Progenitor cell of endocrine pancreas (in vitro differentiated cells): ENCODE measurements around the gene DEAF1. TPM values are rescaled to one million over a fixed set of nuclear protein-coding genes. Genes with fewer than 3 reads are reported as not detected.
A peak's percentile ranks its signal among the peaks of the same experiment; 100 is the strongest.

Experiments
- DNase-seq: peaks from one replicate; pipeline ENCODE4 v3.0.0; 2021; ENCODE audit warnings: low spot score; ENCODE audit not compliant: unreplicated experiment
- H3K27ac Mint-ChIP-seq: 2 replicates; pipeline ENCODE4 v1.8.0; 2021; ENCODE audit warnings: mild to moderate bottlenecking, moderate library complexity, mixed read lengths
- H3K27me3 Mint-ChIP-seq: 2 replicates; pipeline ENCODE4 v1.8.0; 2021; ENCODE audit warnings: mixed read lengths
- H3K36me3 Mint-ChIP-seq: 2 replicates; pipeline ENCODE4 v1.8.0; 2022; ENCODE audit warnings: mixed read lengths; ENCODE audit not compliant: insufficient read depth
- H3K4me1 Mint-ChIP-seq: 2 replicates; pipeline ENCODE4 v1.8.0; 2021; ENCODE audit warnings: low read depth, mixed read lengths
- H3K4me3 Mint-ChIP-seq: 2 replicates; pipeline ENCODE4 v1.8.0; 2021; ENCODE audit warnings: low read depth, mild to moderate bottlenecking, moderate library complexity, mixed read lengths
- H3K9me3 Mint-ChIP-seq: 2 replicates; pipeline ENCODE4 v1.8.0; 2021; ENCODE audit warnings: low read depth, mixed read lengths
- CTCF ChIP-seq: fragments of 200-600 bp; sonication (generic); IDR thresholded peaks from one replicate; pipeline ENCODE4 v1.5.0; 2021; ENCODE audit warnings: antibody characterized with exemption, mild to moderate bottlenecking; ENCODE audit not compliant: unreplicated experiment
- total RNA-seq: library from RNA; stranded (reverse); gene quantifications from 2 replicates; pipeline ENCODE4 v1.2.1, GENCODE V29; 2021

Gene DEAF1
- total RNA-seq, 1 donor from 2014 or later: 49.2 TPM

- Mint-ChIP-seq H3K4me3 (no peak overlapping the region), H3K4me1 (peaks cover 2% of the 10 kb centered on the region), H3K36me3 (no peaks in the 10 kb centered on the region), H3K9me3 (no peaks in the 10 kb centered on the region), H3K27me3 (no peaks in the 10 kb centered on the region), H3K27ac (no peak overlapping the region)
- TF ChIP-seq CTCF: no peak
- DNase-seq: no peak
These were observed 77.7 kb downstream of the DEAF1 start for GRCh38 chr11:617199-617911.

DNA sequence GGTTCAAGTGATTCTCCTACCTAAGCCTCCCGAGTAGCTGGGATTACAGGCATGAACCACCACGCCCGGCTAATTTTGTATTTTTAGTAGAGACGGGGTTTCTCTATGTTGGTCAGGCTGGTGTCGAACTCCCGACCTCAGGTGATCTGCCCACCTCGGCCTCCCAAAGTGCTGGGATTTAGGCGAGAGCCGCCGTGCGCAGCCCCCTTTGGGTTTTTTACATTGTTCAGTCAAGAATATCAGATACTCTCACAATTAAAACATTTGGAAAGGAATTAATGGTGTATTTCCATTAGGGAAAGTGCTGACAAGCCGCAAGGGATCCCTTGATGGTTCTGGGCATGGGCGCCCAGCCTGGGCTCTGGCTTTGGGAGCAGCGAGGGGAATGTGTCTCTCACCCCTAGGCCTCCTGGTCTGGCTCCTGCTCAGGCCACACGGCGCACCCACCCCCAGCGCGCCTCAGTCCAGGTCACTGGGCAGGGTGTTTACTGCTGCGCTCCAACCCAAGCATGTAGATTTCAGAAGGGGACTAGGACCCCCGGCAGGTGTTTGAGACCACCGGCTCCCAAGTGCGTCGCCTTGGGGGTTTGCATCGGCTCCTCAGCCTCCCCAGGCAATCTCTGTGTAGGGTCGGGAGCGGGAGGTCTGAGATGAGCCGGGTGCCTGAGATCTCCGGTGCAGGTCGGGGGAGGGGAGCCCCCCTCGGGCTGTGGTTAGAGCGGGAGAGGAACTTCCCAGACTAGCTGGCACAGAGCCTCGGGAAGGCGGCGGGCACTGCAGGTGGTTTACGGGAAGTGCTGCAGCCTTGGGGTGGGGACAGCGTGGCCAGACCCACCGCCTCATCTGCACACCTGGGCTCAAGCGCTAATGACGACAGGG, 78.5 kb downstream of the DEAF1 start:
- Mint-ChIP-seq H3K27me3 (no peaks in the 10 kb centered on the region), H3K27ac (no peak overlapping the region), H3K9me3 (no peaks in the 10 kb centered on the region), H3K36me3 (peaks cover 2% of the 10 kb centered on the region), H3K4me1 (peaks cover 2% of the 10 kb centered on the region), H3K4me3 (peak overlapping the region; percentile 24)
- no peak for TF ChIP-seq CTCF
- no peak for DNase-seq

GRCh38 chr11:615504-616319, 79.3 kb downstream of the DEAF1 start, which contains the start of gene IRF7:
Gene IRF7, minus strand, starts transcription at chr11:615950. Its CDS starts 586 bp downstream, at chr11:615364.
- Mint-ChIP-seq H3K27ac (peak within 1 kb of the TSS; percentile 97), H3K4me3 (peak within 1 kb of the TSS; percentile 77), H3K4me1 (peaks cover 2% of the 10 kb centered on the region), H3K36me3 (peaks cover 4% of the 10 kb centered on the region), H3K9me3 (no peaks in the 10 kb centered on the region), H3K27me3 (no peaks in the 10 kb centered on the region)
- DNase-seq: peak; percentile 72
- TF ChIP-seq CTCF: no peak

GRCh38 chr11:614623-615503, 80.2 kb downstream of the DEAF1 start:
- no peak for DNase-seq
- peak overlapping the region; percentile 77 for H3K4me3 Mint-ChIP-seq
- H3K36me3 Mint-ChIP-seq: peaks cover 5% of the 10 kb centered on the region
- no peaks in the 10 kb centered on the region for H3K9me3 Mint-ChIP-seq
- H3K4me1 Mint-ChIP-seq: peaks cover 2% of the 10 kb centered on the region
- TF ChIP-seq CTCF: no peak
- peak overlapping the region; percentile 97 for H3K27ac Mint-ChIP-seq
- H3K27me3 Mint-ChIP-seq: no peaks in the 10 kb centered on the region
